ENCODE measurements around the gene DTNB. TPM values are rescaled to one million over a fixed set of nuclear protein-coding genes. Genes with fewer than 3 reads are reported as not detected.

Gene DTNB
- total RNA-seq, 1 donor from 2014 or later: 8.5 TPM

- Mint-ChIP-seq H3K4me1 (ENCODE audit: low read depth) (no peaks in the 10 kb centered on the region), H3K9me3 (ENCODE audit: low read depth) (no peaks in the 10 kb centered on the region), H3K4me3 (ENCODE audit: unreplicated experiment) (no peak overlapping the region), H3K27ac (ENCODE audit: unreplicated experiment) (no peak overlapping the region), H3K27me3 (ENCODE audit: low read depth) (no peaks in the 10 kb centered on the region), H3K36me3 (ENCODE audit: low read depth) (no peaks in the 10 kb centered on the region)
- DNase-seq (ENCODE audit: low spot score): peak; percentile 49
- TF ChIP-seq, protein P1, sequence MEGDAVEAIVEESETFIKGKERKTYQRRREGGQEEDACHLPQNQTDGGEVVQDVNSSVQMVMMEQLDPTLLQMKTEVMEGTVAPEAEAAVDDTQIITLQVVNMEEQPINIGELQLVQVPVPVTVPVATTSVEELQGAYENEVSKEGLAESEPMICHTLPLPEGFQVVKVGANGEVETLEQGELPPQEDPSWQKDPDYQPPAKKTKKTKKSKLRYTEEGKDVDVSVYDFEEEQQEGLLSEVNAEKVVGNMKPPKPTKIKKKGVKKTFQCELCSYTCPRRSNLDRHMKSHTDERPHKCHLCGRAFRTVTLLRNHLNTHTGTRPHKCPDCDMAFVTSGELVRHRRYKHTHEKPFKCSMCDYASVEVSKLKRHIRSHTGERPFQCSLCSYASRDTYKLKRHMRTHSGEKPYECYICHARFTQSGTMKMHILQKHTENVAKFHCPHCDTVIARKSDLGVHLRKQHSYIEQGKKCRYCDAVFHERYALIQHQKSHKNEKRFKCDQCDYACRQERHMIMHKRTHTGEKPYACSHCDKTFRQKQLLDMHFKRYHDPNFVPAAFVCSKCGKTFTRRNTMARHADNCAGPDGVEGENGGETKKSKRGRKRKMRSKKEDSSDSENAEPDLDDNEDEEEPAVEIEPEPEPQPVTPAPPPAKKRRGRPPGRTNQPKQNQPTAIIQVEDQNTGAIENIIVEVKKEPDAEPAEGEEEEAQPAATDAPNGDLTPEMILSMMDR (IDR thresholded peaks at IDR 0.05): no peak
Observed at GRCh38 chr2:25369439-25369838, 303.9 kb downstream of the DTNB start.

GRCh38 chr2:25368660-25369059 is 304.7 kb downstream of the DTNB start:
- Mint-ChIP-seq H3K27me3 (ENCODE audit: low read depth) (no peaks in the 10 kb centered on the region), H3K36me3 (ENCODE audit: low read depth) (no peaks in the 10 kb centered on the region), H3K27ac (ENCODE audit: unreplicated experiment) (no peak overlapping the region), H3K9me3 (ENCODE audit: low read depth) (no peaks in the 10 kb centered on the region), H3K4me1 (ENCODE audit: low read depth) (no peaks in the 10 kb centered on the region), H3K4me3 (ENCODE audit: unreplicated experiment) (no peak overlapping the region)
- TF ChIP-seq, protein P1 (IDR thresholded peaks at IDR 0.05): no peak
- DNase-seq (ENCODE audit: low spot score): no peak

GRCh38 chr2:25367296-25367695 is 306.1 kb downstream of the DTNB start:
- H3K4me1 Mint-ChIP-seq (ENCODE audit: low read depth): peaks cover 3% of the 10 kb centered on the region
- H3K36me3 Mint-ChIP-seq (ENCODE audit: low read depth): no peaks in the 10 kb centered on the region
- peak; percentile 42 for DNase-seq (ENCODE audit: low spot score)
- H3K27me3 Mint-ChIP-seq (ENCODE audit: low read depth): no peaks in the 10 kb centered on the region
- TF ChIP-seq, protein P1 (IDR thresholded peaks at IDR 0.05): no peak
- no peaks in the 10 kb centered on the region for H3K9me3 Mint-ChIP-seq (ENCODE audit: low read depth)
- H3K4me3 Mint-ChIP-seq (ENCODE audit: unreplicated experiment): no peak overlapping the region
- H3K27ac Mint-ChIP-seq (ENCODE audit: unreplicated experiment): no peak overlapping the region

DNA sequence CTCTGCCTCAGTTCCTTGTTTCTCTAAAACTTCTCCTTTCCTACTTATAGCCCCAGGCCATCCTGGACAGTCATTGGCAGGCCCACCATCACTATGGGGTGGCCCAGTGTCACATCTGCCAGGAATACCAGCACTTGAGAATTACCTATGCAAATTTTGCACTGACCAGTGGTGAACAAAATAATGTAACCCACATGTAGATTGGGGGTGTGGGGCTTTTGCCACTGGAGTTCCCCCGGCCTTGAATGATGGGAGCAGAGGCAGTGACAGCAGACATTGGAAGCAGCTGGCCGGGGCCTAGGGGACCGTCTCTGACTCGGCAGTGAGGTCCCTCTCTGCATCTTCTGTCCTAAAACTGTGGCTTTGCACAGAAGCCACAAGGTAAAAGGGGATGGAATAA is 306.7 kb downstream of the DTNB start:
- Mint-ChIP-seq H3K4me1 (ENCODE audit: low read depth) (peaks cover 10% of the 10 kb centered on the region), H3K36me3 (ENCODE audit: low read depth) (no peaks in the 10 kb centered on the region), H3K27ac (ENCODE audit: unreplicated experiment) (no peak overlapping the region), H3K27me3 (ENCODE audit: low read depth) (no peaks in the 10 kb centered on the region), H3K9me3 (ENCODE audit: low read depth) (no peaks in the 10 kb centered on the region), H3K4me3 (ENCODE audit: unreplicated experiment) (no peak overlapping the region)
- DNase-seq (ENCODE audit: low spot score): peak; percentile 46
- TF ChIP-seq, protein P1 (IDR thresholded peaks at IDR 0.05): no peak

GRCh38 chr2:25365241-25365640 is 308.1 kb downstream of the DTNB start:
- H3K4me3 Mint-ChIP-seq (ENCODE audit: unreplicated experiment): no peak overlapping the region
- DNase-seq (ENCODE audit: low spot score): peak; percentile 26
- no peaks in the 10 kb centered on the region for H3K27me3 Mint-ChIP-seq (ENCODE audit: low read depth)
- no peaks in the 10 kb centered on the region for H3K36me3 Mint-ChIP-seq (ENCODE audit: low read depth)
- no peaks in the 10 kb centered on the region for H3K9me3 Mint-ChIP-seq (ENCODE audit: low read depth)
- no peak overlapping the region for H3K27ac Mint-ChIP-seq (ENCODE audit: unreplicated experiment)
- peaks cover 11% of the 10 kb centered on the region for H3K4me1 Mint-ChIP-seq (ENCODE audit: low read depth)
- TF ChIP-seq, protein P1 (IDR thresholded peaks at IDR 0.05): no peak
